T-helper 1 cell treated with Interleukin-12 subunit alpha and Interleukin-12 subunit beta and Interleukin-4 antibody, amounts not matched to agents 30 μg/mL and 1 μg/mL, for 36 hours (primary cell): ENCODE measurements around the gene FAM107B.

Experiments used
- H3K27ac Mint-ChIP-seq: one replicate; pipeline ENCODE4 v1.8.0; 2021; ENCODE audit warnings: mild to moderate bottlenecking, mixed read lengths
- H3K27me3 Mint-ChIP-seq: one replicate; pipeline ENCODE4 v1.8.0; 2021; ENCODE audit warnings: low read depth, mixed read lengths
- H3K36me3 Mint-ChIP-seq: one replicate; pipeline ENCODE4 v1.8.0; 2021; ENCODE audit warnings: low read depth, mixed read lengths
- H3K4me1 Mint-ChIP-seq: one replicate; pipeline ENCODE4 v1.8.0; 2021; ENCODE audit warnings: low read depth, mixed read lengths
- H3K4me3 Mint-ChIP-seq: one replicate; pipeline ENCODE4 v1.8.0; 2021; ENCODE audit warnings: mild to moderate bottlenecking, moderate library complexity, mixed read lengths
- H3K9me3 Mint-ChIP-seq: one replicate; pipeline ENCODE4 v1.8.0; 2021; ENCODE audit warnings: mixed read lengths

FAM107B gene

DNA sequence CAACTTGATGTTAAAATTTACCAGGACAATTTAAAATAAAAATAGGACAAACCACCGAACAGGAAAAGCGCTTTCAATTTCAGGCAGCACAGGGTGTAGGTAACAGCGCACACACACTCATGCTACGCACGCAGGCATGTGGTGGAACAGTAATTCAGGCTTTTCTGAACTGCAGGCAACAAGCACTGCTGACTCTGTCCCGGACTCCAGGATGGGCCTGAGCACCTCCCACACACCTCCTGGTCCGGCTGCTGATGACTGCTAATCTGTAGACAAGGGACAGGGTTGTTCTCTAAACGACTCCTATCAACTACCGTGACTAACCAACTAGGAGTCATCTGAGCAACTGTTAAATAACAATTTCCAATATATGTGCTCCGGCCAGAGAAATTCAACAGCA, 251.4 kb downstream of the FAM107B start:
- H3K36me3 Mint-ChIP-seq: peaks cover 62% of the 10 kb centered on the region
- H3K27me3 Mint-ChIP-seq: no peaks in the 10 kb centered on the region
- peaks cover 39% of the 10 kb centered on the region for H3K4me1 Mint-ChIP-seq
- no peak overlapping the region for H3K4me3 Mint-ChIP-seq
- H3K9me3 Mint-ChIP-seq: no peaks in the 10 kb centered on the region
- H3K27ac Mint-ChIP-seq: peak overlapping the region; percentile 13

DNA sequence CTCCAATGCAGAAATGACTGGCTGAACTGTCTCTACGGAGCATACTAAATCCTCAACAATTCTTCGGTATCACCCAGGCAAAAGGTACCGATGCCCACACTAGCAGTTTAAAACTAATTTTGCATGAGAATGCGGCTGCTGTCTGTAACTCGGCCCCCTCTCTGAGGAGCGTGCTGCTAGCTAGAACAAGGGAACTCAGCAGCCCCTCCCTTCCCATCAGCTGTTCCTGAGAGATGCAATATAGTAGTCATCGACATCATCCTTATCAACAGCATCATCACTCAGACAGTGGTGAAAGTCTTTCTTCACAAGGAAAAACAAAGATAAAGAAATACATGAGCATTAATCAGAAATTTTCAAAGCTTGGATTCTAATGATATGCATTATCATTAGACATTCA, 254.9 kb downstream of the FAM107B start:
- Mint-ChIP-seq H3K36me3 (peaks cover 60% of the 10 kb centered on the region), H3K4me3 (no peak overlapping the region), H3K27me3 (no peaks in the 10 kb centered on the region)

DNA sequence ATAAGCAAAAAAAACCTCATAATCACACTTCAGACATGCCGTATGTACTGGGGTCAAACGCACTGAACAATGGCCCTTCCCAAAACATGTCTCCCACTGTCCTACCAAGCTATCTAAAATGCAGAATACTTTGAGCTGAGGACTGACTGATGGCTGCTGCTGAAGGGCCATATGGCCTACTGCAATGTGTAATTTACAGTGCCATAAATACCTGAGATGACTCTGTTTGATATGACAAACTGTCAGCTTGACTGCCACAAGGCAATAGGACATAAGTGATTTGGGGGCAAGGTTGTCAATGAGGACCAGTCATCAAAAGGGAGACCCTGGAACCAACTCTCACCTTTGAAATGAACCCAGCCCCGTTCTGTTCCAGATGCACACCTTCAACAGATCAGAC, 256.5 kb downstream of the FAM107B start:
- H3K4me3 Mint-ChIP-seq: no peak overlapping the region
- peaks cover 11% of the 10 kb centered on the region for H3K4me1 Mint-ChIP-seq
- H3K27ac Mint-ChIP-seq: no peak overlapping the region
- peaks cover 58% of the 10 kb centered on the region for H3K36me3 Mint-ChIP-seq
- no peaks in the 10 kb centered on the region for H3K27me3 Mint-ChIP-seq
- H3K9me3 Mint-ChIP-seq: no peaks in the 10 kb centered on the region

More for the DNA sequence above, 254.9 kb downstream of the FAM107B start:
- peaks cover 17% of the 10 kb centered on the region for H3K4me1 Mint-ChIP-seq
- H3K27ac Mint-ChIP-seq: no peak overlapping the region
- H3K9me3 Mint-ChIP-seq: no peaks in the 10 kb centered on the region

DNA sequence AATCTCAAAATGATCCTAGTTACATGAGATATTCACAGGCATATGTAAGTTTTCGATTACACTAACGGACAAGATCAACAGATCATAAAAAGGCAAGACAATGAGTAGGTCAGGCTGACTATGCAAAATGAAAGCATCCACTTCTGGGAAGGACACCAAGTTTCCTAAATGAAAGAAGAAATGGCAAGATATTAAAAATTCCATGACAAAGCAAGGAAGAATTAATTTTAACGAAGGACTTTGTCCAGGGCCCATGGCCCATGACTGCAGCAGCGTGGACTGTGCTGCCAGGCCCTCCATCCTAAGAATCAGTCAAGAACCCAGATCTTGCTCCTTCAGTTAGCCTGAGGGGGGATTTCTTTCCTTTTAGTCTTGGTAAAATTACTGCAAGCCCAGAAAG, 261.6 kb downstream of the FAM107B start:
- H3K4me3 Mint-ChIP-seq: no peak overlapping the region
- peaks cover 11% of the 10 kb centered on the region for H3K4me1 Mint-ChIP-seq
- H3K27ac Mint-ChIP-seq: no peak overlapping the region
- peaks cover 3% of the 10 kb centered on the region for H3K9me3 Mint-ChIP-seq
- no peaks in the 10 kb centered on the region for H3K27me3 Mint-ChIP-seq
- H3K36me3 Mint-ChIP-seq: peaks cover 44% of the 10 kb centered on the region

DNA sequence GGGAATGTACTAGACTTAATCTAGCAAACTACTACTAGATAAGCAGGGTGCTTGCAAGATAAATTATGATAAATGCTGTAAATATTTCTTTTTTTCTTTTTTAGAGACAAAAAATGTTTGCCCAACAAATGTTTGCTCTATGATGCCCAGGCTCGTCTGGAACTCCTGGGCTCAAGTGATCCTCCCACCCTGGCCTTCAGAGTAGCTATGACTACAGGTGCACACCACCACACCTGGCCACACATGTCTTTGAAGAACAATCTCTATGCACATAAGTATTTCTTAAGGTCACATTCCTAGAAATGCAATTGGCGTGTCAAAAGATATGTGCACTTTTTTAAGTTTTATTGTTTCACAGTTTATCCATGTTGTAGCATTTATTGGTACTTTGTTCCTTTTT, 264.4 kb downstream of the FAM107B start:
- no peaks in the 10 kb centered on the region for H3K27me3 Mint-ChIP-seq

DNA sequence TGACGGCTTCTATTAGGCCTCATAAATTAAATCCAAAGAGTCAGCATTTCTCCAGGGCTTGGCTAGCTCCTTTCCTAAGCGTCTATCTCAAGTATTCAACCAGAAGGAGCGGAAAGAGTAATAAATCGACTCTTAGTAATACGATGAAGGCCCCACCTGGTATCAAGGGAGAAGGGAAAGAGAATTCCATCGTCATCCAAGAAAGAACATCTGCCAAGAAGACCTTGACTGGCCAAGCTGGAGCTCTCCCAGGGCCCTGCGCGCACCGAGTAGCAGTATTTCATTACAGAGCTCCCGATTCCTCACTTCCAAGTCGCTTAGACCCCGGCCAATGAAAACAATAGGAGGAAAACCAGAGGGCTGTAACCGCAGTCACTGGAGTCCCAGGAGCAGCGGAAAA, 266.0 kb downstream of the FAM107B start:
- Mint-ChIP-seq H3K9me3 (peaks cover 3% of the 10 kb centered on the region), H3K27ac (no peak overlapping the region), H3K4me3 (no peak overlapping the region), H3K4me1 (peaks cover 26% of the 10 kb centered on the region), H3K36me3 (peaks cover 35% of the 10 kb centered on the region), H3K27me3 (no peaks in the 10 kb centered on the region)

More for the DNA sequence above, 264.4 kb downstream of the FAM107B start:
- Mint-ChIP-seq H3K27ac (no peak overlapping the region), H3K9me3 (peaks cover 3% of the 10 kb centered on the region), H3K36me3 (peaks cover 37% of the 10 kb centered on the region), H3K4me3 (no peak overlapping the region), H3K4me1 (peaks cover 26% of the 10 kb centered on the region)

DNA sequence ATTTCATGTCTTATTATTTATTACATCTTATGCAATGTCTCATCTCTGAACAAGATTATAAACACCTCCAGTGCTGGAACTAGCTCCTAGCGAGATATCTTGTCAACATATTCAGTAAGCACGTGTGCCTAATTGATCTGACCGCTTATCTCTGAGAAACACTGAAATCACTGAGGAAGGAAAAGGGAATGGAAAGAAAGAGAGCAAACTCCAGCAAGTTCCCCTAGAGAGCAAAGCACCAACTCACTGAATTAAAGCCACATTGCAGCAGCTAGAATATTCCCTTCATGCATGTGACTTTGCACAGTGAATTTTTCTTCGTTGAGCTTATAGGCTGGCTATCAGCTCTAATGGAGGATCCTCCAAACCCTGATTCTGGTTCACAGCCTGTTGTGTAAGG, 266.9 kb downstream of the FAM107B start:
- Mint-ChIP-seq H3K9me3 (peaks cover 3% of the 10 kb centered on the region), H3K4me3 (no peak overlapping the region), H3K27me3 (no peaks in the 10 kb centered on the region), H3K27ac (peak overlapping the region; percentile 1), H3K4me1 (peaks cover 23% of the 10 kb centered on the region), H3K36me3 (peaks cover 30% of the 10 kb centered on the region)

DNA sequence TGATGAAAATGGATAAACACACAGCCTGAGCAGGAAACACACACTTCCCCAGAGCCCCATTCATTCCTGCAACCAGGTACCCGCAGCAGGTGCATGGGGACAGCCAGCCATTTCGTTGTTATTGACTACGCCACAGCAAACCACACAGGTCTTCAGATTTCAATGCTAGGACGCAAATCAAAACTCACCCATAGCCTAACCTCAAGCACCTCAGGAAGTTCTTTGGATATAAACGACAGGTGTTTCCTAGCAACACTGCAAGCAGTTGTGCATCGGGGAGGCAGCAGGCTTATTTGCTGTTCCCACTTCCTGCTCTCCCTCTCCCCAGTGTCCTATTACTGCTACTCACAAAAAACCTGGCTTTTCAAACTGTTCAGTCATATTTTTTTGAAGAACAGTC, 267.5 kb downstream of the FAM107B start:
- Mint-ChIP-seq H3K36me3 (peaks cover 26% of the 10 kb centered on the region), H3K27me3 (no peaks in the 10 kb centered on the region), H3K27ac (peak overlapping the region; percentile 67), H3K4me3 (peak overlapping the region; percentile 36), H3K4me1 (peaks cover 23% of the 10 kb centered on the region), H3K9me3 (peaks cover 3% of the 10 kb centered on the region)

DNA sequence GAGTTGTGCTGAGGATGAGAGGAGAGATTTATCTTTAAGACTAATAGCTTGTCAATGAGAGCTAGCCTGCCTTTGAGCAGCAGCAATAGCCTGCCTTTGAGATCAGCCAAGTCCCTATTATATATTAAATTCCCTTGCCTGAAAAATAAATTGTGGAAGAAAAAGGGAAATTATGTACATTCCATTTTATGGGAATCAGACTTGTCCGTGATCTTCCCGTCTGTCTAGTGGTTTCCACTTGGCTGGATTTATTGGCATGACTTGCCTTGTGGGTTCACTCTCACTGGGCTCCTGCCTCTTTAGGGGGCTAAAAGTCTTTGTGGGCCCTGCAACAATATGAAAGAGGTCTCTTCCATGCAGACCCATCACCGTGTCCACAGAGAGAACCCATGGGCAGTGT, 272.3 kb downstream of the FAM107B start:
- H3K4me1 Mint-ChIP-seq: peaks cover 15% of the 10 kb centered on the region
- H3K4me3 Mint-ChIP-seq: no peak overlapping the region

DNA sequence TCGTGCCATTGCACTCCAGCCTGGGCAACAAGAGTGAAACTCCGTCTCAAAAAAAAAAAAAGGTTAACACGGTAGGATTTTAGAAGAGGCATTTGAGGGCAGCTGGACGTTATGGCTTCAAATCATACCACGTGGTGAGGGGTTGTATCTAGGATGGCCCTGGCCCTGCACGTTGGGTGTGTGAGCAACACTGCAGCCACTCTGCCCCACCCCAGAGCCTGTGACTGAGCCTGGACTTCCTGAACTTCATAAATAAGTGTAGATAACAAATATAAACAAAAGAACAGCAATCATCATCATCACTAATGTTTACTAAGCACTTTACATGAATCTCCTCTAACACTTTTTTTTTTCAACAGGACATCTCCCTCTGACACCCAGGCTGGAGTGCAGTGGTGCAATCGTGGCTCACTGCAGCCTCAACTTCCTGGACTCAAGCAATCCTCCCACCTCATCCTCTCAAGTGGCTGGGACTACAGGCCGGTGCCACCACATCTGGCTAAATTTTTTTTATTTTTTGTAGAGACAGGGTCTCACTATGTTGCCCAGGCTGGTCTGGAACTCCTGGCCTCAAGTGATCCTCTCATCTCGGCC, 274.4 kb downstream of the FAM107B start:
- Mint-ChIP-seq H3K9me3 (no peaks in the 10 kb centered on the region), H3K27me3 (no peaks in the 10 kb centered on the region), H3K27ac (no peak overlapping the region), H3K4me3 (no peak overlapping the region), H3K36me3 (no peaks in the 10 kb centered on the region), H3K4me1 (peaks cover 6% of the 10 kb centered on the region)

More for the DNA sequence above, 272.3 kb downstream of the FAM107B start:
- Mint-ChIP-seq H3K27ac (no peak overlapping the region), H3K27me3 (no peaks in the 10 kb centered on the region), H3K36me3 (peaks cover 8% of the 10 kb centered on the region), H3K9me3 (no peaks in the 10 kb centered on the region)

DNA sequence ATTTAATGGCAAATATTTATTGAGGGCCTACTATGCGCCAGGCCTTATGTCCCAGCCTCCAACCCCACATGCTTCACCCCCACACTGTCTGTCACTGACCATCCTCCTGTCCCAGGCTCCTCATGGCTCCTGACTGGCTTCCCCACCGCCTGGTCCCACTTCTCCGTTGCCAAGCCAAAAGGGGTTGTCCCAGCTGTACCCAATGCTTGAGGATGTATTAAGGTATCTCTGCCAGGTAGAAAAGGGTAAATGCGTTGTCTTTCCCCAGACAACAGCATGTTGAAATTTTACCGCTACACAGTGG, 275.1 kb downstream of the FAM107B start:
- H3K9me3 Mint-ChIP-seq: no peaks in the 10 kb centered on the region
- H3K27ac Mint-ChIP-seq: no peak overlapping the region
- H3K36me3 Mint-ChIP-seq: no peaks in the 10 kb centered on the region
- H3K27me3 Mint-ChIP-seq: no peaks in the 10 kb centered on the region
- H3K4me3 Mint-ChIP-seq: no peak overlapping the region
- peaks cover 6% of the 10 kb centered on the region for H3K4me1 Mint-ChIP-seq

DNA sequence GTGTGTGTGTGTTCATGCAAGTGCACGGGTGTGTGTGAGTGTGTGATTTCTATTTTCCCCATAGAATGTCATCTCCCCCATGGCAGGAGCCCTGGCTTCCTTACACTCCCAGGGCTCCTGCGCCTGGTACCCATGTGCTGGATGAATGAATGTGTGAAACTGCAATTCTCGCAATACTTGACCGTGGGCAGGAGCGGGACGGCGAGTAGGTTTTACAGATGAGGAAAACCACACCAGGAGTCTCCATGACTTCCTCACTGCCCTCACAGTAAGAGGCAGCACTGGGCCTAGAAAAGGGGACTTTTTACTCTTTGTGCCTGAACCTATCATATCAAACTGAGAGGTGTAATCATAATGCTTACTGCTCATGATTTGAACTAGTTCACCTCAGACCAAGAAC, 276.4 kb downstream of the FAM107B start:
- Mint-ChIP-seq H3K4me1 (peaks cover 6% of the 10 kb centered on the region), H3K9me3 (no peaks in the 10 kb centered on the region), H3K27ac (no peak overlapping the region), H3K27me3 (no peaks in the 10 kb centered on the region), H3K36me3 (no peaks in the 10 kb centered on the region), H3K4me3 (no peak overlapping the region)

DNA sequence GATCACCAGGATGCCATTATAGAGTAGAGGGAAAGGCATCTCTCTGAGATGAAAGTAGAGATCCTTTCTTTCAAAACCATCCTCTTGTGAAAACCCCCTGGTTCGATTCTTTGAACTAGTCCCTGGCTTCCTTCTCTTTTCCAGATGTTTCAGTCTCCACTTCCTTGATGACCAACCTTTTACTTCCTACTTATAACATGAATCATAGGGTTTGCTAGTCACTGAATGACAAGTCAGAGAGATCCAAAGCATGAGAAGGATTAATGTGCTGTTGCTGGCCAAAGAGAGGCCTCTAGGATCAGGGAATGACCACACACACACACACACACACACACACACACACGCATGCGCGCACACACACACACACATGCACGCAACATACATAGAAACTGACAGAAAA, 282.9 kb downstream of the FAM107B start:
- Mint-ChIP-seq H3K27ac (no peak overlapping the region), H3K4me1 (peaks cover 3% of the 10 kb centered on the region), H3K27me3 (peaks cover 25% of the 10 kb centered on the region), H3K4me3 (no peak overlapping the region), H3K36me3 (no peaks in the 10 kb centered on the region), H3K9me3 (no peaks in the 10 kb centered on the region)

DNA sequence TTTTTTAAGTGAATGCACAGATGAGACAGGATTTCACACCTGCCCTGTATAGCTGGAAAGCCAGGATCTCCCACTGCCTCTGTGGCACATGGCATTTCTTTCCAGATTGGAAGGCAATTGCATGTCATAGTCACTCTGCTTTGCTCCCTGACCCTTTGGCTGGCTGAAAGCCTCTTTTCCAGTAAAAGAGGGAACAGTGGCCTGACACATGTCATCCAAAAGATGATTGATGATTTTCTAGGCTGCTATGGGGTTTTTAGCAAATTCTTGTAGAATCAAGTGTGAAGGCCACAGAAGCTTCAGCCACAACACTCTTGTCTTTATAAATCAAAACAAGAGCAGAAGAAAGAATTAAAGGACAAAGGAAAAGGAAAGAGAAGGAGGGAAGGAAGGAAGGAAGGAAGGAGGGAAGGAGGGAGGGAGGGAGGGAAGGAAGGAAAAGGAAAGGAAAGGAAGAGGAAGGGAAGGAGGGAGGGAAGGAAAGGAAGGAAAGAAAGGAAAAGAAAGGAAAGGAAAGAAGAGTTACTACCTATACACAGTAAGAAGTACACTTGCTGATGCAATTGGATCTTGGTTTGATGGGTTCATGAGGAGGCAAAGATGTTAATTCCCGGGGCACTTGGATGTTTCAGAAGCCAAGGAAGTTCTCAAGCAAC, 285.0 kb downstream of the FAM107B start:
- peaks cover 3% of the 10 kb centered on the region for H3K4me1 Mint-ChIP-seq
- no peaks in the 10 kb centered on the region for H3K36me3 Mint-ChIP-seq
- H3K27me3 Mint-ChIP-seq: peaks cover 29% of the 10 kb centered on the region
- no peak overlapping the region for H3K27ac Mint-ChIP-seq
- H3K9me3 Mint-ChIP-seq: no peaks in the 10 kb centered on the region
- no peak overlapping the region for H3K4me3 Mint-ChIP-seq

DNA sequence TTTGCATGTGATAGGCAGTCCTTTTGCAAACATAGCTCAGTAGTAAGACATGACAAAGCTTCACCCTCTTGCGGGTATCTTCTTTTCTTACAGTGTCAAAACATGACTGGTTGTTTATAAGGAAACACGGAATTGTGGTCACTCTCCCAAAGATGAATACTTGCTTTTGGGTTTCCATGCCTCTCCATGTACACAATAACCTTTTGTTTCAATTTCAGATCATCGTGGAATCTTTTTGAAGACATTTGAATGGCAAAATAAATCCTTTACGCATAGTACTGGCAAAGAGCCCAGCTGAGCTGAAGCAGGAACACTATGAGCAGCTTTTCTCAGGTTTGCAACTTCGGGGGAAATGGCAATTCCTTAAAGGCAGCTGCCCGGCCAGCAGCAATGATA, 287.2 kb downstream of the FAM107B start:
- Mint-ChIP-seq H3K36me3 (no peaks in the 10 kb centered on the region), H3K27ac (no peak overlapping the region), H3K9me3 (no peaks in the 10 kb centered on the region), H3K27me3 (peaks cover 36% of the 10 kb centered on the region), H3K4me1 (peaks cover 3% of the 10 kb centered on the region), H3K4me3 (no peak overlapping the region)
